ENCODE data around the gene SETD7.

Gene SETD7

DNA sequence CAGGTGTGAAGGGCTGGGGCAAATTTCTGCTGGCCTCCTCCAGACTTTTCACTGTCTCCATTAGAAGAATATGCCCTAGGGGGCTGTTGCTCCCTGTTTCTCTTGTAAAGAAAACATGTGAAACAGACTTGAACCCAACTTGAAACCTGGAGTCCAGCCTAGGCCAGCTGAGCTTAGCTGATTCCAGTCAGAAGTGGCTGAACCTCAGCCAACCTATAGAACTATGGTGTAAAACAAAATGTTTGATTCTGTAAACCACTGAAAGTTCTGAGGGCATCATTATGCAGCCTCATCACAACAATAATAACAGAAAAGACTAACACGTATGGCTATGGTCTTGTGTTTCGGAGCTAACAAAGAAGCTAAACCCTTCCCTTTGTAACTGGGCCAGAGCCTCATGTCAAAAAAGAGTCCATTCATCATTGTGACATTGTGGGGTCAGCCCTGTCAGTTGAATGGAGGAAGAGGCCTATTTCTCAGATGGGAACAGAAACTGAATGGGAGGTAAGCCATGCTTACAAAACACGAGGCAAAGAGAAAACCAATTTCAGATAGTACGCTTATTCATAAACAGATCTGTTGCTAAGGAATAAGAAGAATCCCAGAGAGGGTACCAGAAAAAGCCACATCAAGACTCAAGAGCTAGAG is 34.1 kb downstream of the SETD7 start:
- H3K4me3 ChIP-seq (replicated peaks; ENCODE audit: low read depth, low read length) = no peak overlapping the region
- TF ChIP-seq, protein P1, sequence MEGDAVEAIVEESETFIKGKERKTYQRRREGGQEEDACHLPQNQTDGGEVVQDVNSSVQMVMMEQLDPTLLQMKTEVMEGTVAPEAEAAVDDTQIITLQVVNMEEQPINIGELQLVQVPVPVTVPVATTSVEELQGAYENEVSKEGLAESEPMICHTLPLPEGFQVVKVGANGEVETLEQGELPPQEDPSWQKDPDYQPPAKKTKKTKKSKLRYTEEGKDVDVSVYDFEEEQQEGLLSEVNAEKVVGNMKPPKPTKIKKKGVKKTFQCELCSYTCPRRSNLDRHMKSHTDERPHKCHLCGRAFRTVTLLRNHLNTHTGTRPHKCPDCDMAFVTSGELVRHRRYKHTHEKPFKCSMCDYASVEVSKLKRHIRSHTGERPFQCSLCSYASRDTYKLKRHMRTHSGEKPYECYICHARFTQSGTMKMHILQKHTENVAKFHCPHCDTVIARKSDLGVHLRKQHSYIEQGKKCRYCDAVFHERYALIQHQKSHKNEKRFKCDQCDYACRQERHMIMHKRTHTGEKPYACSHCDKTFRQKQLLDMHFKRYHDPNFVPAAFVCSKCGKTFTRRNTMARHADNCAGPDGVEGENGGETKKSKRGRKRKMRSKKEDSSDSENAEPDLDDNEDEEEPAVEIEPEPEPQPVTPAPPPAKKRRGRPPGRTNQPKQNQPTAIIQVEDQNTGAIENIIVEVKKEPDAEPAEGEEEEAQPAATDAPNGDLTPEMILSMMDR (IDR thresholded peaks at IDR 0.05; ENCODE audit: low read depth, low read length, missing control alignments) = no peak
- DNase-seq (ENCODE audit: extremely low read depth, low read depth) = no peak

DNA sequence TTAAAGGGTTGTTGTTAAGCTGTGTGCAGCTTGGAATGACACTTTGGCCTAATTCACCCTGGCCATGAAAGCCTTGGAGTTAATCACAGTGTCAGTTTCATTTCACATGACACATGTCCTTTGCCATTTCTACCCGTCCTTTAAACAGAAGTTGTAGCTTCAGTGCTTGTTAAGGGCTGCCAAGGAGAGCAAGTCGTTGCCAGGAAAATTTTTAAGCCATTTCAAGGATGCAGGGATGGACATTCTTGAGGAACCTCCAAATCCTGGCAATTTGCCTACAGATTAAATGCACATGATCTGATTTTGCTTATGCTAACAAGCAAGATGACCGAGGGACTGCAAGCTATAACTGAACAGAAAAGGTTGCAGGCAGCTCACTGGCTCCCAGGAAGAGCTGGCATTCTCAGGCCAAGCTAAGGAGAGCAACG is 40.5 kb downstream of the SETD7 start:
- TF ChIP-seq, protein P1 (IDR thresholded peaks at IDR 0.05; ENCODE audit: low read depth, low read length, missing control alignments) = no peak
- no peak overlapping the region for H3K4me3 ChIP-seq (replicated peaks; ENCODE audit: low read depth, low read length)
- no peak for DNase-seq (ENCODE audit: extremely low read depth, low read depth)

DNA sequence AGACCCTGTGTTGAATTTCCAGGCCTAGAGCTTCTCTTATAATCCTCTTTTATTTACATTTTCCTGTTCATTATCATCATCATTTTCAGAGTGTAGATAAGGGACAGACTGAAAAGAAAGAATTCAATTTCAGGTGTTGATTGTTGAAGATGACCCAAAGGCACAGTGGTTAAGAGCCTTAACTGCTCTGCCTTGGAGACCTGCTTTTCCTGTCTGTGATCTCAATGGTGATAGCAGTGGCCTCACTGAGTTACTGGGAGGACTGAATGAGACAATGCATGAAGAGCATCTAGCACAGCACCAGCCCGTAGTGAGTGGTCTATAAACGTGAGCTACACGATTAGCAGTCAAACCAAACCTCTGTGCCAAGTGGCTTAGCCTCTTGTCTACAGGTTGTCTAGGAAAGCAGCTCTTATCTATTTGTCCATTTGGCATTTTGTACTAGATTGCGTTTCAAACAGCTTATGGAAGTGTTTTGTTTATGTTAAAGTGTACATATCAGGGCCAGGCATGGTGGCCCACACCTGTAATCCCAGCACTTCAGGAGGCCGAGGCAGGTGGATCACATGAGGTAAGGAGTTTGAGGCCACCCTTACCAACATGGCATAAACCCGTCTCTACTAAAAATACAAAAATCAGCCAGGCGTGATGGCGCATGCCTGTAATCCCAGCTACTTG is 41.5 kb downstream of the SETD7 start:
- TF ChIP-seq, protein P1 (IDR thresholded peaks at IDR 0.05; ENCODE audit: low read depth, low read length, missing control alignments) = no peak
- H3K4me3 ChIP-seq (replicated peaks; ENCODE audit: low read depth, low read length) = no peak overlapping the region
- DNase-seq (ENCODE audit: extremely low read depth, low read depth) = no peak

DNA sequence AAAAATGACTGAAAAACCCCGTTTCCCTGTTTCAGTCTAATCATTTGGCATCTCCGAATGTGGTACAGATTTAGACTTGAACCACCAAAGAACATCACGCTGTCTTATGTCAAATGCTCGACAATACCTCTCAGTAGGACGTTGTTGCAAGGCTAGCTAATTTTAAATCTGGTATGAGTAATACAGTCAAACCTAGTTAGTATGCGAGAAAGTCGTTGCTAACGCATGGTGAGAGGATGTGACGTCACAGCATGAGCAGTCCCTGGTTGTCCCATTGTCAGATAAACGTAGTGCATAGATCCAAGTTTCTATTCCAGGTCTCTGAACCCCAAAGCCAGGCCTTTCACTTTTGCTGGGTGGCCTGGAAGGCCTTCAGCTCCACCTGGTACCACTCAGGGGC is 44.7 kb downstream of the SETD7 start:
- TF ChIP-seq, protein P1 (IDR thresholded peaks at IDR 0.05; ENCODE audit: low read depth, low read length, missing control alignments) = no peak
- H3K4me3 ChIP-seq (replicated peaks; ENCODE audit: low read depth, low read length) = no peak overlapping the region
- DNase-seq (ENCODE audit: extremely low read depth, low read depth) = no peak

GRCh38 chr4:139509727-139510410 is 46.1 kb downstream of the SETD7 start:
- DNase-seq (ENCODE audit: extremely low read depth, low read depth) = no peak
- H3K4me3 ChIP-seq (replicated peaks; ENCODE audit: low read depth, low read length) = no peak overlapping the region
- TF ChIP-seq, protein P1 (IDR thresholded peaks at IDR 0.05; ENCODE audit: low read depth, low read length, missing control alignments) = peak; percentile 42

DNA sequence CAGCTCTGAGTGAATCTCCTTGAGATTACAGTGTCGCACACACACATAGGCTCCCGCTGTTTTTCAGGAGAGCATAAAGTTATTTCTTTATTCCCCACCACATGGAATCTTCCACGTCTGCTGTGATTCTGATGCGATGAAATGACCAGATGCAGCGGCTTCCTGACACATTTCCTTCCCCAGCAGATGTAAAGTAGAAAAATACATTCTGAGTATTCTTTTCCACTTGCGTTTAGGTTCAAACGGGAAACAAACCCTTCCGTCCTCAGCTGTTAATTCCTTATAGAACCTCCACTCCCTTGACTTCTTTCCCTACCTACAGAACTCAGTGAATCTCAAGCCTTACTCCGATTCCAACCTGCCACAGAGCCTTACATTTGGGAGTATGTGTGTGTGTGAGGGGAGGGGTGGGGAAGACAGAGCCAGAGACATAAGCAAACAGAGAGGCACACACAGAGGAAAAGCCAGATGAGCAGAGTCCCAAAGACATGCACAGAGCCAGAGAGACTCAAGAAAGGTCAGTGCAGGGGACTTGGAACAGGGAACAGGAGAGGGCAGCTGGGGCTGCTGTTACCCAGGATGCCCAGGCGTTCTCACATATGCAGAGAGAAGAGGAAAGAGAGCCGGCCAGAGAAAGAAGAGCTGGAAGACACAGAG is 47.3 kb downstream of the SETD7 start:
- no peak for DNase-seq (ENCODE audit: extremely low read depth, low read depth)
- no peak overlapping the region for H3K4me3 ChIP-seq (replicated peaks; ENCODE audit: low read depth, low read length)
- TF ChIP-seq, protein P1 (IDR thresholded peaks at IDR 0.05; ENCODE audit: low read depth, low read length, missing control alignments) = no peak

Measured in HFF-Myc (cell line).